Pancreas (tissue), 10 donors: ENCODE measurements around the gene CTCFL. TPM values are rescaled to one million over a fixed set of nuclear protein-coding genes. Genes with fewer than 3 reads are reported as not detected.
A peak's percentile ranks its signal among the peaks of the same experiment; 100 is the strongest.

Experiments
- ATAC-seq, 4 donors: fragments of 200-7000 bp; cut with Tn5 transposase; one replicate each; pipeline versions ENCODE4 v1.8.0 to v1.9.1; 2020; ENCODE audit warnings: mild to moderate bottlenecking in 4 of 4, moderate library complexity in 4 of 4
- DNase-seq, 6 donors: peaks; one replicate each; pipeline ENCODE4 v3.0.0-alpha.2; 2020
- FAIRE-seq: peaks from 2 replicates; lab custom pipeline; 2012; peaks lifted over from hg19 to GRCh38; lab: Jason Lieb, UNC
- H3K27ac ChIP-seq, 4 donors: fragments of 200-600 bp; sonication (generic); 1 replicate in 3 of 4; 2 replicates in 1 of 4; pipeline versions ENCODE4 v1.5.0 to v1.8.0; 2020
- H3K27me3 ChIP-seq, 4 donors: fragments of 200-600 bp; one replicate each; pipeline ENCODE4 v1.8.0; 2021
- H3K36me3 ChIP-seq, 3 donors: fragments of 200-600 bp; sonication (generic) in 1 of 3; one replicate each; pipeline versions ENCODE4 v1.5.0 to v1.8.0; 2020 to 2021
- H3K4me1 ChIP-seq, 3 donors: fragments of 200-600 bp; one replicate each; pipeline ENCODE4 v1.8.0; 2021
- H3K4me3 ChIP-seq, 4 donors: fragments of 200-600 bp; sonication (generic) in 2 of 4; one replicate each; pipeline versions ENCODE4 v1.5.0 to v1.8.0; 2020 to 2021
- H3K9me3 ChIP-seq, 4 donors: fragments of 200-600 bp; one replicate each; pipeline ENCODE4 v1.8.0; 2021
- WGBS, 2 donors: extraction: QIAGEN DNeasy Blood & Tissue Kit; methylation state at CpG; one replicate each; pipeline ENCODE4 v1.1.7; 2013; 5-methylcytosine and 5-hydroxymethylcytosine counted together
- intact Hi-C, 3 donors: fragments of 100-400 bp; cut with DNase I; formaldehyde crosslinking; loops; one replicate each; pipeline versions ENCODE4 v1.11.1 to v1.14.2; 2022
- polyA plus RNA-seq, 2 donors: library from polyadenylated mRNA; stranded (reverse); fragments of 200-250 nt; gene quantifications; one replicate each; pipeline ENCODE4 v1.2.3, GENCODE V29; 2013
- total RNA-seq, 6 donors: library from RNA; stranded (reverse); fragmentation: NEBNext Ultra II Directional in 4 of 6; extraction: Animal tissue kit (Norgen Biotek cat#: 25700) in 4 of 6; gene quantifications; one replicate each; pipeline versions ENCODE4 v1.2.1 to v1.2.4, GENCODE V29; 2021 to 2023
- TF ChIP-seq, protein P1 (sequence below), 4 donors: fragments of 200-600 bp; sonication (generic) in 3 of 4; IDR thresholded peaks; one replicate each; pipeline versions ENCODE4 v1.5.0 to v1.8.0; 2021; ENCODE audit warnings: antibody characterized with exemption in 4 of 4
- donor health status: healthy with polysubstance abuse.
- donor health status: DM: no; HTN: no; CAD: no; lungs with moderate emphysema.
- donor health status: DM: no; HTN: no; CAD: no.
- donor health status: control.
- donor health status: control.
- donor health status: Bipolar disorder and iron deficiency.
- donor health status: DM: yes; HTN: yes; CAD: no.
- donor health status: DM: no; HTN: no; CAD: no.
- donor health status: DM: no; HTN: no; CAD: no.
- donor health status: DM: yes; HTN: yes; CAD: no.

CTCFL gene
- total and polyA plus RNA-seq, 8 donors = 0.16 TPM; not detected in 7

GRCh38 chr20:57459278-57459677 is 65.7 kb downstream of the CTCFL start:
- no peak overlapping the region for H3K4me3 ChIP-seq
- H3K4me1 ChIP-seq = no peaks in the 10 kb centered on the region
- no peak overlapping the region for H3K27ac ChIP-seq
- H3K9me3 ChIP-seq = no peaks in the 10 kb centered on the region
- intact Hi-C loops = no loop called here
- DNase-seq (no peak), FAIRE-seq (no peak), ATAC-seq (no peak)
- H3K27me3 ChIP-seq = no peaks in the 10 kb centered on the region
- WGBS, 2 donors = 66 to 78% methylated on average over 5 of the region's 5 CpGs
- no peaks in the 10 kb centered on the region for H3K36me3 ChIP-seq
- TF ChIP-seq, protein P1, sequence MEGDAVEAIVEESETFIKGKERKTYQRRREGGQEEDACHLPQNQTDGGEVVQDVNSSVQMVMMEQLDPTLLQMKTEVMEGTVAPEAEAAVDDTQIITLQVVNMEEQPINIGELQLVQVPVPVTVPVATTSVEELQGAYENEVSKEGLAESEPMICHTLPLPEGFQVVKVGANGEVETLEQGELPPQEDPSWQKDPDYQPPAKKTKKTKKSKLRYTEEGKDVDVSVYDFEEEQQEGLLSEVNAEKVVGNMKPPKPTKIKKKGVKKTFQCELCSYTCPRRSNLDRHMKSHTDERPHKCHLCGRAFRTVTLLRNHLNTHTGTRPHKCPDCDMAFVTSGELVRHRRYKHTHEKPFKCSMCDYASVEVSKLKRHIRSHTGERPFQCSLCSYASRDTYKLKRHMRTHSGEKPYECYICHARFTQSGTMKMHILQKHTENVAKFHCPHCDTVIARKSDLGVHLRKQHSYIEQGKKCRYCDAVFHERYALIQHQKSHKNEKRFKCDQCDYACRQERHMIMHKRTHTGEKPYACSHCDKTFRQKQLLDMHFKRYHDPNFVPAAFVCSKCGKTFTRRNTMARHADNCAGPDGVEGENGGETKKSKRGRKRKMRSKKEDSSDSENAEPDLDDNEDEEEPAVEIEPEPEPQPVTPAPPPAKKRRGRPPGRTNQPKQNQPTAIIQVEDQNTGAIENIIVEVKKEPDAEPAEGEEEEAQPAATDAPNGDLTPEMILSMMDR (IDR thresholded peaks at IDR 0.05) = no peak

DNA sequence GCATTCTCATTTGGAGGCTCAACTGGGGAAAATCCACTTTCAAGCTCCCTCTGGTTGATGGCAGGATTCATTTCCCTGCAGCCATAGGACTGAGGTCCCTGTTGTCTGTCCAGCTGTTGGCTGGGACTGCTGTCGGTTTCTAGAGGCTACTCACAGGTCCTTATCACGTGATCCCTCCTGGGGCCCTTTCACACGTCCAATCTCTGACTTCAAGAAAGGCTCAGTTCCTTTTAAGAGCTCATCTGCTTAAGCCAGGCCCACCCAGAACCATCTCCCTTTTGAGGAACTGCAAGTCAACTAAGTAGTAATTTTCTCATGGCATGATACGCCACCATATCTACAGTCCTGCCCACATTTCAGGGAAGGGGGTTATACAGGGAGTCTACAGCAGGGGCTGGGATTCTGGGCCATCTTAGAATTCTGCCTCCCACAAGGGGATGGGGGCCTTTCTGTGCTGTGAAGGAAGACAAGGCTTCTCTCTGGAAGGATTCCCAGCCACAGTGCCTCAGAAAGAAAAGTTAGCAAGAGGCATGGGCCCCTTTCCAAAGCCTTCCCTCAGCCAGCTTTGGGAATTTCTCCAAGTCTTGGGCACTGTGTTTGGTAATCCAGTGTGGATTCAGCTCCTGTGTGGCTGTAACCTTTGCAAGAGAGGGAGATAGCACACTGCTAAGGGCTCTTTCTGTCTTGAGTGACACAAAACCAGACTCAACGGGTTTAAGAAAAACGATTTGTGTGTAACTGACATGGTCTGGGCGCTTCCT is 66.4 kb downstream of the CTCFL start:
- Histone ChIP-seq H3K36me3 (no peaks in the 10 kb centered on the region), H3K4me1 (no peaks in the 10 kb centered on the region), H3K9me3 (no peaks in the 10 kb centered on the region), H3K27ac (no peak overlapping the region), H3K4me3 (no peak overlapping the region), H3K27me3 (no peaks in the 10 kb centered on the region)
- intact Hi-C loops = no loop called here
- TF ChIP-seq, protein P1 (IDR thresholded peaks at IDR 0.05) = no peak
- 57 to 67% methylated on average over 7 of the region's 7 CpGs for WGBS, 2 donors
- DNase-seq = peak in 1 of 6 donors; percentile 21
- peak in 3 of 4 donors; percentile 23 to 68 (median 40) for ATAC-seq
- no peak for FAIRE-seq

DNA sequence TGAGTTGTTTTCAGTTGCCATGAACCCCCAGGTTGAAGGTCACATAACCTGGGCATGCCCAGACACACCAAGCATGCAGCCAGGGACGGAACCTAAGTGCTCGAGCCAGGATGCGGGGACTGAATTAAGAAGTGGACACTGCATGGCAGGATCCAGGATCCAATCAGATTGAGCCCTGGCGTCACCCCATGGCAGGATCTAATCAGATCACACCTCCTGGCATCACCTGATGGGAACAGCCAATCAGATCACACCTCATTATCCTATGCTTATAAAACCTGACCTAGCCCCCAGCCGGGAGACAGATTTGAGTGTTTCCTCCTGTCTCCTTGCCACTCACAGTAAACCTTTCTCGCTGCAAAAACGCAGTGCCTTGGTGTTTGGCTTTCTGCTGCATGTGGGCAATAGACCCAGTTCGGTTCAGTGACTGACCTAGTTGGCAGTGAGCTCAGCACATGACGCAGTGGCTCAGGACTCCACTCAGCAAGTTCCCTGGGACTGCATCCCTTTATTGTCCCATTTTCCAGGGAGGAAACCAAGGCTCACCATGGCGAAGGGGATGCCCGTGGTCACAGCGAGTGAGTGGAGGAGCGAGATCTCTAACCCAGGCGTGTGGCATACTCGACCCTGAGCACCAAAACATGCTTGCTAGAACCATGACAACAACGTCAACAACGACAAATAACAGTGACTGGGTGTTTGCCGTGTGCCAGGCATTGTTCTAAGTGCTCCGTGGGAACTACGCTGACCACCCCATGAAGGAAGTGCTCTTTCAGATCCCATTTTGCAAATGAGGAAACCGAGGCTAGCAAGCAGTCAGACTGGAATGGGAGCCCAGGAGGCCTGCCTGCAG is 67.5 kb downstream of the CTCFL start:
- TF ChIP-seq, protein P1 (IDR thresholded peaks at IDR 0.05) = no peak
- DNase-seq = no peak
- no peak overlapping the region for H3K27ac ChIP-seq
- no peak overlapping the region for H3K4me3 ChIP-seq
- no peak for FAIRE-seq
- no peaks in the 10 kb centered on the region for H3K27me3 ChIP-seq
- WGBS, 2 donors = 66 to 76% methylated on average over 21 of the region's 21 CpGs
- H3K36me3 ChIP-seq = no peaks in the 10 kb centered on the region
- no peaks in the 10 kb centered on the region for H3K9me3 ChIP-seq
- intact Hi-C loops = no loop called here
- peak in 1 of 4 donors; percentile 27 for ATAC-seq
- H3K4me1 ChIP-seq = no peaks in the 10 kb centered on the region

- Histone ChIP-seq H3K9me3 (no peaks in the 10 kb centered on the region), H3K4me3 (no peak overlapping the region), H3K27me3 (no peaks in the 10 kb centered on the region), H3K27ac (no peak overlapping the region), H3K36me3 (no peaks in the 10 kb centered on the region), H3K4me1 (no peaks in the 10 kb centered on the region)
- FAIRE-seq = no peak
- intact Hi-C loops = no loop called here
- WGBS, 2 donors = 85 to 92% methylated on average over 13 of the region's 13 CpGs
- TF ChIP-seq, protein P1 (IDR thresholded peaks at IDR 0.05) = no peak
- no peak for ATAC-seq
- no peak for DNase-seq
Measured at GRCh38 chr20:57456116-57456515, 68.8 kb downstream of the CTCFL start.
